Activated CD8-positive, alpha-beta memory T cell treated with anti-CD3 and anti-CD28 coated beads for 36 hours (primary cell): ENCODE measurements around the gene HCLS1. TPM values are rescaled to one million over a fixed set of nuclear protein-coding genes. Genes with fewer than 3 reads are reported as not detected.
"Not testable (repeated sequence)": the region's sequence is repeated elsewhere in the genome, so short reads cannot be mapped to it uniquely, and the experiment has no call there.

Experiments used
- CTCF ChIA-PET: fragments of 350-600 bp; sonication (Branson Sonifier 250); formaldehyde crosslinking; loops from one replicate; lab custom pipeline; 2021; ENCODE audit warnings: antibody characterized with exemption; lab: Charles Lee
- POLR2A ChIA-PET: fragments of 350-600 bp; sonication (Branson Sonifier 250); formaldehyde crosslinking; loops from one replicate; lab custom pipeline; 2021; ENCODE audit warnings: antibody characterized with exemption; lab: Charles Lee
- total RNA-seq, 2 experiments: library from RNA; stranded (reverse); gene quantifications; one replicate each; pipeline ENCODE4 v1.2.3, GENCODE V29; 2021

Gene HCLS1
- 100 to 1,000 TPM; 182 to 194 TPM for total RNA-seq

- ChIA-PET CTCF (interaction anchor here (0.7 kb wide), 1 partner anchor 17 kb away, joined by 3 read pairs; no protein-coding TSS in a partner anchor), POLR2A (interaction anchor here (0.6 to 0.7 kb wide), 3 partner anchors 10 to 114 kb away, joined by 3 to 5 read pairs (median 5); no protein-coding TSS in a partner anchor)
Measured at GRCh38 chr3:121660356-121661171, at the start of gene HCLS1. Gene HCLS1, minus strand, starts transcription at chr3:121660903. Its CDS starts 2,556 bp downstream, at chr3:121658347.

DNA sequence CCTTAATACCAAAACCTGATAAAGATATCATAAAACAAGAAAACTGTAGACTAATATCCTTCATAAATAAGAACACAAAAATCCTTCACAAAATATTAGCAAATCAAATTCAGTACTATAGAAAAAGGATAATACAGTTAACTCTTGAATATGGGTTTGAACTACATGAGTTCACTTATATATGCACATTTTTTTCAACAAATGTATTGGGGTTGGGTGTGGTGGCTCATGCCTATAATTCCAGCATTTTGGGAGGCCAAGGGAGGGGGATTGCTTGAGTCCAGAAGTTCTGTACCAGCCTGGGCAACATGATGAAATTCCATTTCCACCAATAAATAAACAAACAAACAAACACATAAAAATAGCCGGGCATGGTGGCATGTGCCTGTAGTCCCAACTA is 49.6 kb upstream of the HCLS1 start:
- CTCF ChIA-PET, result no interaction called here

GRCh38 chr3:121707531-121708273 is 47.0 kb upstream of the HCLS1 start:
- CTCF ChIA-PET, result no interaction called here

More for the DNA sequence above, 49.6 kb upstream of the HCLS1 start:
- POLR2A ChIA-PET, result no interaction called here

DNA sequence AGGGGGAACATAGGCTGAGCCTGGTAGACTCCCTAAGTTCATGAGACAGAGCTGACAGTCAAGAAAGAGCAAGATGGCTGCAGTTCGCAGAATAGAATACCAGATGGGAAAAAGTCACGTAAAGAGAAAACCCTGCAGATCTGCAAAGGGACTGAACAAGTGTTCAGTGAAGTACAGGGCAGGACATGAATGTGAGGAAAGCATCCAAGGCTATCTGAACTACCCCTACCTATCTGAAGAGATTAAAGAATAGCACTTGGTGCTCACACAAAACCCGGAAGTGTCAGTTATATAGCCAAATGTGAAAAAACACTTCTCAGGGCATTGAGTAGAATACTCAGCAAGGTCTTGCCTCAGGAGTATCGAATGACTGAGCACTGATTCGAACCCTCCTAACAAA is 44.8 kb upstream of the HCLS1 start:
- CTCF ChIA-PET, result no interaction called here
- POLR2A ChIA-PET, result no interaction called here

More at GRCh38 chr3:121707531-121708273, 47.0 kb upstream of the HCLS1 start:
- POLR2A ChIA-PET, result no interaction called here

GRCh38 chr3:121703973-121704372 is 43.3 kb upstream of the HCLS1 start:
- ChIA-PET POLR2A (no interaction called here), CTCF (no interaction called here)

DNA sequence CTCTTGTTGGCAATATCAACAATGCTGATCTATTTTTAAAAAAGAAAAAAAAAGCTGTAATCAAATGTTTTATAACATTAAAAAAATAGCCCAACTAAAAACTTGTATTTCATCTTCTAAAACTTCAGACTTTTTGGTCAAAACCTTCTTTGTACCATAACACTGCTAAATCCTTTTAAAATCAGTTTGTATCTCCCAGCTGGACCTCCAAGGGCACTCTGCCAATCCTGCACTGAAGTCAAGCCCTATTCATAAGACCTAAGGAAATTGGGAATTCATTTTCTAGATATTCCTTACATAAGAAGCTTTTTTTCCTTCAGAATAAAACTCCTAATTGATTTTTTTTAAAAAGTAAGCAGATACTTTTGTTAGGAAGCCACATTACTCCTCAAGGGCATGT is 38.2 kb upstream of the HCLS1 start:
- ChIA-PET POLR2A (no interaction called here), CTCF (interaction anchor here (0.9 kb wide), 1 partner anchor 16 kb away, joined by 3 read pairs; no protein-coding TSS in a partner anchor)

DNA sequence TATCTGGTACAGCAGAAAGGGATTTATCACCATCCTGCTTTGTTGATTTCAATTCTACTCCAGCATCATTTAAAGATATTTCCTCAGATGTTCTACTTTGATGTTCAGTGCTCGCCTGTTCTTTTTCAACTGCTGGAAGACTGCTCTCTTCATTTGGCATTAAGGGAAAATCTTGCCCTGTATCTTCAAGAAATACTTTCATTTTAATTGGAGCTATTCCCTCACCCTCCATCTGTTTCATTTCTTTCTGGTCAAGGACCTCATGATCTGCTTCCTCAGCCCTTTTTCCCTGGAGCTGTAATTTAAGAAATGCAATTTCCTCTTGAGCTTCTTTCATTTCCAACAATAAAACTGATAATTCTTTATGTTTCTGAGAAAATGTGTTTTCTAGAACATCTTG is 37.8 kb upstream of the HCLS1 start:
- ChIA-PET CTCF (interaction anchor here (0.9 kb wide), 1 partner anchor 16 kb away, joined by 3 read pairs; no protein-coding TSS in a partner anchor), POLR2A (no interaction called here)

- ChIA-PET CTCF (no interaction called here), POLR2A (no interaction called here)
Measured at GRCh38 chr3:121696186-121696585, 35.5 kb upstream of the HCLS1 start.

DNA sequence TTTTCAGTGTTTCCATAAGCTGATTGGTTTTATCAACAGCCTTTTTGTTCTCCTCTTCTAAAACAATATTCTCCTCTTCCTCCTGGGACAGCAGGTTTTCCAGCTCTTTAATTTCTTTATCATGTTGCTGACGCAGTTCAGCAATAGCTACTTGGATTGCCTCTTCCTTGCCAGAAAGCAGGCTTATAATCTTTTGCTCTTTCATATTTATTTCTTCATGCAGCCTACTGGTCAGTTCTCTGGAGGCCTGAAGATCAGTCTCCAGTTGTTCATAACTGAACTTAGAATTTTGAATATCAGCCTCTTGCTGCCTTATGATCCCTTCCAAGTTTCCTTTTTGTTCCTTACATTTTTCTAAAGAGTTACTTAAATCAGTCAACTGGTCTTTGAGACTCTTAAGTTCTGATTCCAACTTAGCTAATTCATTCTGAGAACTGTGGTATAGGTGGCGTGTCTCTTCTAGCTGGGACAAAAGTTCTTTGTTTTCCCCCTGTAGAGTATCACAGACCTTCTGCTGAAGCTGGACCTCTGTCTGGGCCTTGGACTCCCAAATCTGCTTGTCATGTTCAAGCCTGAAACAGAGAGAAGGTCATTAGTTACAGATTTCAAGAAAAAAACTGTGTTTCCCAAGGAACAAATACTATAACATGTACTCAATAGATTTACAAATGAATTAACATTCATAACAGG is 31.5 kb upstream of the HCLS1 start:
- POLR2A ChIA-PET, result interaction anchor here (0.6 kb wide), 1 partner anchor 134 kb away, joined by 3 read pairs; no protein-coding TSS in a partner anchor
- CTCF ChIA-PET, result no interaction called here

DNA sequence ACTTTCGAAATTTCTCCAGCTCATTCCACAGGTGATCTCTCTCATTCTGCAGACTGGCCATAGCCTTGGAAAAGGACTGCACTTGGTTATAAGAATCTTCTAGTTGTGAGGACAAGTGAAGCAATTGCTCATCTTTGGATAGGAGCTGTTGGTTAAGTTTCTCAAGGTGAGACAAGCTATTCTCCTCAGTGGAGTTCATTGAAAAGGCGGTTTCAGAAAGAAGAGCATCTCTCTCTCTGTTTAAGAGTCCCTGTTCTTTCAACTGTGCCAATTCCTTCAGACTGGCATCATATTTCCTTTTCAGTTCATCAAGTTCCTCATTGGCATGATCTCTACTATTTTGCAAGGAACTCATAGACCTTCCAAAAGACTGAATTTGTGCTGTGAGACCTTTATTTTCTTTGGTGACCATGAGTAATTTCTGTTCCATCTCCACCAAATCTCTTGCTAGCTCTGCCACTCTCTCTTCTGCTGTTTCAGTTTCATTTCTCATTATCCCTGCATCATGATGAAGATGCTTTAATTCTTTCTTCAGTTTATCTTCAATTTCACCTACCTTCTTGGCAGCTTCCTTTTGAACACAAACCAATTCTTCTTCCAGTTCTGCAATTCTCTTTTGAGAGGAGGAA is 30.2 kb upstream of the HCLS1 start:
- ChIA-PET CTCF (no interaction called here), POLR2A (no interaction called here)

- POLR2A ChIA-PET, CTCF ChIA-PET: not testable (repeated sequence)
Measured at GRCh38 chr3:121688747-121689146, 28.0 kb upstream of the HCLS1 start.

GRCh38 chr3:121681792-121682191 is 21.1 kb upstream of the HCLS1 start:
- CTCF ChIA-PET, result no interaction called here

DNA sequence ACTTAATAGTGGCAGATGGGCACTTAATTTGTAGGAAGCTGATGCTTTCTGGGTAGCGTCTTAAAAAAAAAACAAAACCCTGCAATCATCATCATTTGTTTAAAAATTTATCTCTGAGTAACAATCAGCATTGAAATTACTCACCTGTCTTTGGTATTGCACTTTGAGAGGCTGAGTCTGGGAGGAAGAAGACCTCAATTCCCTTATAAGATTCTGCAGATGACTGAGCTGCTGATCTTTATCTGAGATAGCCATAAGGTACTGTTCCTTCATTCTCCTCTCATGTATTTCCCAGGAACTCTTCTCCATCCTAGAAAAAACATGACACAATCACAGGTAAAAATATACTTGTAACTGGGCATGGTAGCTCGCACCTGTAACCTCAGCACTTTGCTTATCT is 16.4 kb upstream of the HCLS1 start:
- POLR2A ChIA-PET, result no interaction called here

More at GRCh38 chr3:121681792-121682191, 21.1 kb upstream of the HCLS1 start:
- POLR2A ChIA-PET, result no interaction called here

GRCh38 chr3:121670676-121671075 is 10.0 kb upstream of the HCLS1 start:
- ChIA-PET CTCF (no interaction called here), POLR2A (no interaction called here)

More for the DNA sequence above, 16.4 kb upstream of the HCLS1 start:
- CTCF ChIA-PET, result interaction anchor here (0.9 kb wide), 1 partner anchor 16 kb away, joined by 3 read pairs; the partner anchor contains the start of gene HCLS1

- ChIA-PET CTCF (no interaction called here), POLR2A (no interaction called here)
Measured at GRCh38 chr3:121667333-121667732, 6.6 kb upstream of the HCLS1 start.

- CTCF ChIA-PET, result no interaction called here
- POLR2A ChIA-PET, result no interaction called here
Measured at GRCh38 chr3:121665488-121665887, 4.8 kb upstream of the HCLS1 start.

- POLR2A ChIA-PET, result no interaction called here
- CTCF ChIA-PET, result no interaction called here
Measured at GRCh38 chr3:121663171-121663847, 2.6 kb upstream of the HCLS1 start.

- POLR2A ChIA-PET, result no interaction called here
- CTCF ChIA-PET, result no interaction called here
Measured at GRCh38 chr3:121662742-121663141, 2.0 kb upstream of the HCLS1 start.
